H1 (cell line): ENCODE data around the gene DKC1. TPM values are rescaled to one million over a fixed set of nuclear protein-coding genes. Genes with fewer than 3 reads are reported as not detected.

Source experiments
- ASH2L ChIP-seq: fragments of 200-600, 300-600 bp; sonication (generic); IDR thresholded peaks from one replicate; pipeline ENCODE4 v1.7.1; 2017; ENCODE audit warnings: low read length
- CHD1 ChIP-seq: IDR thresholded peaks from 2 replicates; pipeline ENCODE4 v1.6.1; 2012; ENCODE audit warnings: low read depth, low read length, improper control_type of control experiment
- PHF8 ChIP-seq: fragments of 200-600 bp; sonication (generic); conservative IDR thresholded peaks from 2 replicates; pipeline ENCODE4 v1.7.1; 2012; ENCODE audit warnings: low read depth, mild to moderate bottlenecking, inconsistent platforms, low read length, moderate library complexity
- RAD21 ChIP-seq, 2 experiments: IDR thresholded peaks in 1 of 2; conservative IDR thresholded peaks in 1 of 2; 2 replicates each; pipeline ENCODE4 v1.6.1; 2011; ENCODE audit warnings: low read depth in 2 of 2, low read length in 2 of 2, improper control_type of control experiment in 1 of 2, inconsistent platforms in 1 of 2, mild to moderate bottlenecking in 1 of 2, moderate library complexity in 1 of 2
- SIRT6 ChIP-seq: IDR thresholded peaks from one replicate; pipeline ENCODE4 v1.7.1; 2012; ENCODE audit warnings: low read length, inconsistent platforms
- TBP ChIP-seq: IDR thresholded peaks from 2 replicates; pipeline ENCODE4 v1.6.1; 2011; ENCODE audit warnings: low read depth, low read length, improper control_type of control experiment
- polyA plus RNA-seq, 7 experiments: library from polyadenylated mRNA; depleted of rRNA in 3 of 7; stranded (reverse) in 5 of 7; unstranded in 2 of 7; fragments of >200 nt in 5 of 7; fragments of 200-250 nt in 2 of 7; gene quantifications; 1 replicate in 5 of 7; 2 replicates in 1 of 7; 4 replicates in 1 of 7; pipeline versions ENCODE4 v1.2.1 to v1.2.3, GENCODE V29; 2011 to 2013; ENCODE audit warnings: missing spikeins in 2 of 7, mixed read lengths in 2 of 7
- total RNA-seq: library from RNA; stranded (reverse); fragmentation: NEBNext Ultra II Directional; extraction: Animal tissue kit (Norgen Biotek cat#: 25700); gene quantifications from 2 replicates; pipeline ENCODE4 v1.2.1, GENCODE V29; 2021

DKC1 gene
- total and polyA plus RNA-seq, 2 of the 8 experiments (the other 6 are each of a cell fraction or from before 2014, with no cell fraction given) = 65.6 to 143 TPM

GRCh38 chrX:154749856-154750255, 12.8 kb upstream of the DKC1 start (continued):
- TF ChIP-seq PHF8 (no peak), CHD1 (no peak), SIRT6 (no peak), RAD21 (IDR thresholded peaks at IDR 0.05 in 1 of 2, conservative IDR thresholded peaks at IDR 0.05 in 1 of 2; ENCODE audit: low read depth in 2 of 2, low read length in 2 of 2) (no peak), ASH2L (no peak), TBP (no peak)
